GM18868 (cell line): ENCODE data around the gene ADPRHL1.
"Not testable (repeated sequence)": the region's sequence is repeated elsewhere in the genome, so short reads cannot be mapped to it uniquely, and the experiment has no call there.

Experiments
- ATAC-seq: cut with Tn5 transposase; IDR thresholded peaks from one replicate; pipeline ENCODE4 v1.9.1; 2021; ENCODE audit warnings: mild to moderate bottlenecking, moderate library complexity; ENCODE audit not compliant: unreplicated experiment

ADPRHL1 gene

GRCh38 chr13:113458253-113459065 is 5.2 kb upstream of the ADPRHL1 start:
- no peak for ATAC-seq

- no peak for ATAC-seq
Measured at GRCh38 chr13:113457510-113457909, 4.2 kb upstream of the ADPRHL1 start.

GRCh38 chr13:113456116-113456702 is 2.9 kb upstream of the ADPRHL1 start:
- ATAC-seq, result no peak

GRCh38 chr13:113455384-113455783 is 2.1 kb upstream of the ADPRHL1 start:
- ATAC-seq, result no peak

- ATAC-seq, result no peak
Measured at GRCh38 chr13:113454936-113455335, 1.6 kb upstream of the ADPRHL1 start.

- ATAC-seq, result no peak
Measured at GRCh38 chr13:113452466-113452865, 822 bp downstream of the ADPRHL1 start.

GRCh38 chr13:113451951-113452421 is 1.3 kb downstream of the ADPRHL1 start:
- ATAC-seq, result no peak

- not testable (repeated sequence) for ATAC-seq
Measured at GRCh38 chr13:113450861-113451620, 2.2 kb downstream of the ADPRHL1 start.

GRCh38 chr13:113450348-113450744 is 2.9 kb downstream of the ADPRHL1 start:
- ATAC-seq, result not testable (repeated sequence)

GRCh38 chr13:113449693-113450347 is 3.5 kb downstream of the ADPRHL1 start:
- ATAC-seq, result no peak

GRCh38 chr13:113448885-113449692 is 4.2 kb downstream of the ADPRHL1 start:
- ATAC-seq, result peak; percentile 71

- ATAC-seq, result peak; percentile 13
Measured at GRCh38 chr13:113448545-113448884, 4.8 kb downstream of the ADPRHL1 start.

GRCh38 chr13:113447596-113447995 is 5.7 kb downstream of the ADPRHL1 start:
- ATAC-seq, result no peak

GRCh38 chr13:113446488-113446854 is 6.8 kb downstream of the ADPRHL1 start:
- ATAC-seq, result no peak

- no peak for ATAC-seq
Measured at GRCh38 chr13:113445791-113446487, 7.3 kb downstream of the ADPRHL1 start.

GRCh38 chr13:113443991-113444390 is 9.3 kb downstream of the ADPRHL1 start:
- ATAC-seq, result no peak

GRCh38 chr13:113442985-113443362 is 10.3 kb downstream of the ADPRHL1 start:
- no peak for ATAC-seq

GRCh38 chr13:113442354-113442984 is 10.8 kb downstream of the ADPRHL1 start:
- no peak for ATAC-seq

- no peak for ATAC-seq
Measured at GRCh38 chr13:113441661-113442060, 11.6 kb downstream of the ADPRHL1 start.
